RWPE1 (cell line): ENCODE results near the gene MARVELD3.
"Not testable (repeated sequence)": the region's sequence is repeated elsewhere in the genome, so short reads cannot be mapped to it uniquely, and the experiment has no call there.

Source experiments
- CTCF ChIA-PET: fragments of 350-600 bp; sonication (Branson Sonifier 250); formaldehyde crosslinking; extraction: SDS; loops from one replicate; lab custom pipeline; 2021; lab: Yijun Ruan, JAX
- POLR2A ChIA-PET: fragments of 400-600 bp; formaldehyde crosslinking; extraction: SDS; loops from one replicate; lab custom pipeline; 2020; ENCODE audit warnings: antibody characterized with exemption; ENCODE audit not compliant: low non-redundant PET; lab: Yijun Ruan, JAX
- DNase-seq: peaks from one replicate; pipeline ENCODE4 v3.0.0; 2012; ENCODE audit warnings: low spot score
- H3K27ac ChIP-seq: fragments of 450-650 bp; 2 replicates; pipeline ENCODE4 v1.5.1; 2017
- TF ChIP-seq, protein P1 (sequence below): fragments of 450-650 bp; conservative IDR thresholded peaks from 2 replicates; pipeline ENCODE4 v1.5.1; 2017; ENCODE audit warnings: low read depth, mild to moderate bottlenecking

The MARVELD3 gene

DNA sequence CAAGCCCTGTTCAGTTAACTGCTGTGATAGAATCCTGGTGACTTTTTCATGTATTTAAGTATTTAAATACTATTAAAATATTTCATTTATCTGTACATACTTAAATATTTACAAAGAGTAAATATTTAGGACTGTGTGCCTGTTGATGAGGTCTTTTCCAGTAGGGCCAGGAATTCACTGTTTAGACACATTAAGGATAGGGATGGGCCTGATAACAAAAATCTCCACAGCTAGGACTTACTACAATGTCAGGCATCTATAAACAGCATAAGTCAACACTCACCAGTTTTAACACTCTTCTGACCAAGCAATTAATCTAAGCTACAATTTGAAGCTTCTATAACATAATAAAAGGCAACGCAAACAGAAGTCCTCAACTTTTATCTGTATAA lies 47.6 kb downstream of the MARVELD3 start:
- POLR2A ChIA-PET, result no interaction called here
- TF ChIP-seq, protein P1, sequence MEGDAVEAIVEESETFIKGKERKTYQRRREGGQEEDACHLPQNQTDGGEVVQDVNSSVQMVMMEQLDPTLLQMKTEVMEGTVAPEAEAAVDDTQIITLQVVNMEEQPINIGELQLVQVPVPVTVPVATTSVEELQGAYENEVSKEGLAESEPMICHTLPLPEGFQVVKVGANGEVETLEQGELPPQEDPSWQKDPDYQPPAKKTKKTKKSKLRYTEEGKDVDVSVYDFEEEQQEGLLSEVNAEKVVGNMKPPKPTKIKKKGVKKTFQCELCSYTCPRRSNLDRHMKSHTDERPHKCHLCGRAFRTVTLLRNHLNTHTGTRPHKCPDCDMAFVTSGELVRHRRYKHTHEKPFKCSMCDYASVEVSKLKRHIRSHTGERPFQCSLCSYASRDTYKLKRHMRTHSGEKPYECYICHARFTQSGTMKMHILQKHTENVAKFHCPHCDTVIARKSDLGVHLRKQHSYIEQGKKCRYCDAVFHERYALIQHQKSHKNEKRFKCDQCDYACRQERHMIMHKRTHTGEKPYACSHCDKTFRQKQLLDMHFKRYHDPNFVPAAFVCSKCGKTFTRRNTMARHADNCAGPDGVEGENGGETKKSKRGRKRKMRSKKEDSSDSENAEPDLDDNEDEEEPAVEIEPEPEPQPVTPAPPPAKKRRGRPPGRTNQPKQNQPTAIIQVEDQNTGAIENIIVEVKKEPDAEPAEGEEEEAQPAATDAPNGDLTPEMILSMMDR, result no peak
- CTCF ChIA-PET, result no interaction called here
- DNase-seq, result no peak
- no peak overlapping the region for H3K27ac ChIP-seq

DNA sequence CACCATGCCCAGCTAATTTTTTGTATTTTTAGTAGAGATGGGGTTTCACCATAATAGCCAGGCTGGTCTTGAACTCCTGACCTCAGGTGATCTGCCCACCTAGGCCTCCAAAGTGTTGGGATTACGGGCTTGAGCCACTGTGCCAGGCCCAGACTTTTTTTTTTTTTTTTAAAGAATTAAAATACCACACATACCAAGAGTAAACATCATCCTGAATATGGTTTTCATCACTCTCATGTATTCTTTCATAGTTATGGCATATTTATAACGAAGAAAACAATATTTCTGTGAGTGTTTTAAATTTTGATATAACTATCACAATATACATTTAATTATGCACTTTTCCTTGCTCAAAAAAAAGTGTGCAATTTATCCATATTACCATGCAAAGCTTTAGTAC lies 48.2 kb downstream of the MARVELD3 start:
- TF ChIP-seq, protein P1, result no peak
- ChIA-PET POLR2A (no interaction called here), CTCF (no interaction called here)

DNA sequence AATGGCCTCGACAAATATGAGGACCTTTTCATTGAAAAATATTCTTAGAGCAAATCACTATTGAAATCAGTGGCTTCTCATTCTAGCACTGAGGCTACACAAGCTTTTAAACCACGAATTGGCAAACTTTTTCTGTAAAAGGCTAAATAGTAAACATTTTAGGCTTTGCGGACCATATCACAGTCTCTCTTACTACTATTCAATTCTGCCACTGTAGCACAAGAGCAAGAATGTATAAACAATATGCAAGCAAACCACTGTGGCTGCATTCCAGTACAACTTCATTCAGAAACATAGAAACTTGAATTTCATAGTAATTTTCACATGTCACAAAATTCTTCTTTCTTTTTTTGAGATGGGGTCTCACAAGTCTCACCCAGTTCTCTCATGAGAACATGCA lies 49.4 kb downstream of the MARVELD3 start:
- POLR2A ChIA-PET, result no interaction called here
- H3K27ac ChIP-seq, result no peak overlapping the region
- TF ChIP-seq, protein P1, result no peak
- CTCF ChIA-PET, result interaction anchor here (1.0 kb wide), 1 partner anchor 26 kb away, joined by 3 read pairs; no protein-coding TSS in a partner anchor
- DNase-seq, result no peak

More for the DNA sequence above, 48.2 kb downstream of the MARVELD3 start:
- DNase-seq, result no peak
- no peak overlapping the region for H3K27ac ChIP-seq

DNA sequence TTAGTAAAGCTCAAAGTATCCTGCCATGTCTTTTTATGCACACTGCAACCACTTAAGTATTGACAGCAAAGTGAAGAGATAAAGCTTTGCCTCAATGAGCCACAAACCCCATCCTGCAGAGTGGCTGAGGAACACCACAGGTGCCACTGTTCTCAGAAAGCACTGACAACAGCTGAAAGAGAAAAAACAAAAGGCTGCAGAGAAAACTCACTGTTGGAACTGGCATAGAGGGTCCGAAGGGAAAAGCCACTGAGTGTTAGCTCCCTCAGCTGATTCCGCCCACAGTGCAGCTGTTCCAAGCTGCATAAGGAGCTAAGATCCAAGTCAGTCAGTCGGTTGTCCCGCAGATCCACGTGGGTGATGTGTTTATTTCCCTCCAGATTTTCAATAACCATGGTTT lies 50.3 kb downstream of the MARVELD3 start:
- DNase-seq, result no peak
- POLR2A ChIA-PET, result no interaction called here
- CTCF ChIA-PET, result interaction anchor here (0.6 to 1.0 kb wide), 2 partner anchors 25 to 224 kb away, joined by 3 to 4 read pairs; no protein-coding TSS in a partner anchor
- TF ChIP-seq, protein P1, result no peak
- no peak overlapping the region for H3K27ac ChIP-seq

DNA sequence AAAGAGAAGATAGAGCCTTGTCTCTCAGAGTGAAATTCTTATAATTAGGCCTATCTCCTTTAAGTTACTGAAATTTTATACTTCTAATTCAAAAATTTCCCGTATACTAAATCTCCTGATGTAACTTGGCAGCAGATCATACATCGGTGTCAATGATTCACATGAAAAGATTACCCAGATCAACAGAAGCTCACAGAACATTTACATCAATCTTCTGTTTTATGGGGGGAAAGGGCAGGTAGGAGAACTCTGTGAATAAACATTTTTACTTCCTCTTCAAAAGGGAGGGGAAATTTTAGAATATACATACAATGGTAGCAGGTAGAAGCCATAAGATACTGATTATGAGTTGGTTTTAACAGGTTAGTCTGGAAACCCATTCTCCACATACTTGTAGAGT lies 55.4 kb downstream of the MARVELD3 start:
- ChIA-PET CTCF (no interaction called here), POLR2A (no interaction called here)
- TF ChIP-seq, protein P1, result no peak
- H3K27ac ChIP-seq, result no peak overlapping the region
- no peak for DNase-seq

DNA sequence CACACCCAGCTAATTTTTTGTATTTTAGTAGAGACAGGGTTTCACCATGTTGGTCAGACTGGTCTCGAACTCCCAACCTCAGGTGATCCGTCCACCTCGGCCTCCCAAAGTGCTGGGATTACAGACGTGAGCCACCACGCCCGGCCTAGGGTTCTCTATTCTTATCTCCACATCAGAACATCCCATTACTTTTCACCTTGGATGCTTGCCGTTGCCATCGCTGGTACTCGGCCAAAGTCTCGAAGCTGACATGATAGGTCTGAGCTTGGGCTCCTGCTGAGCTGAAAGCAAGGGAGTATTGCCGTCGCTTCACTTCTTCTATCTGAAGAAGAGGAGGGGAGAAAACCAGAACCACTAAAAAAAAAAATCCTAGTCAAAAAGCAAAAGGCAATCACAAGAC lies 58.3 kb downstream of the MARVELD3 start:
- H3K27ac ChIP-seq, POLR2A ChIA-PET, CTCF ChIA-PET, DNase-seq: not testable (repeated sequence)
